Smooth muscle cell of the coronary artery (primary cell): Measurements from ENCODE around the gene FUBP1. TPM values are rescaled to one million over a fixed set of nuclear protein-coding genes. Genes with fewer than 3 reads are reported as not detected.

Experiments
- total RNA-seq: library from RNA; depleted of rRNA; stranded (reverse); fragments of >200 nt; gene quantifications from 2 replicates; pipeline ENCODE4 v1.2.3, GENCODE V29; 2014; ENCODE audit warnings: low replicate concordance

Gene FUBP1, protein sequence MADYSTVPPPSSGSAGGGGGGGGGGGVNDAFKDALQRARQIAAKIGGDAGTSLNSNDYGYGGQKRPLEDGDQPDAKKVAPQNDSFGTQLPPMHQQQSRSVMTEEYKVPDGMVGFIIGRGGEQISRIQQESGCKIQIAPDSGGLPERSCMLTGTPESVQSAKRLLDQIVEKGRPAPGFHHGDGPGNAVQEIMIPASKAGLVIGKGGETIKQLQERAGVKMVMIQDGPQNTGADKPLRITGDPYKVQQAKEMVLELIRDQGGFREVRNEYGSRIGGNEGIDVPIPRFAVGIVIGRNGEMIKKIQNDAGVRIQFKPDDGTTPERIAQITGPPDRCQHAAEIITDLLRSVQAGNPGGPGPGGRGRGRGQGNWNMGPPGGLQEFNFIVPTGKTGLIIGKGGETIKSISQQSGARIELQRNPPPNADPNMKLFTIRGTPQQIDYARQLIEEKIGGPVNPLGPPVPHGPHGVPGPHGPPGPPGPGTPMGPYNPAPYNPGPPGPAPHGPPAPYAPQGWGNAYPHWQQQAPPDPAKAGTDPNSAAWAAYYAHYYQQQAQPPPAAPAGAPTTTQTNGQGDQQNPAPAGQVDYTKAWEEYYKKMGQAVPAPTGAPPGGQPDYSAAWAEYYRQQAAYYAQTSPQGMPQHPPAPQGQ
- total RNA-seq: 45.5 and 102 TPM in 2 replicates

DNA sequence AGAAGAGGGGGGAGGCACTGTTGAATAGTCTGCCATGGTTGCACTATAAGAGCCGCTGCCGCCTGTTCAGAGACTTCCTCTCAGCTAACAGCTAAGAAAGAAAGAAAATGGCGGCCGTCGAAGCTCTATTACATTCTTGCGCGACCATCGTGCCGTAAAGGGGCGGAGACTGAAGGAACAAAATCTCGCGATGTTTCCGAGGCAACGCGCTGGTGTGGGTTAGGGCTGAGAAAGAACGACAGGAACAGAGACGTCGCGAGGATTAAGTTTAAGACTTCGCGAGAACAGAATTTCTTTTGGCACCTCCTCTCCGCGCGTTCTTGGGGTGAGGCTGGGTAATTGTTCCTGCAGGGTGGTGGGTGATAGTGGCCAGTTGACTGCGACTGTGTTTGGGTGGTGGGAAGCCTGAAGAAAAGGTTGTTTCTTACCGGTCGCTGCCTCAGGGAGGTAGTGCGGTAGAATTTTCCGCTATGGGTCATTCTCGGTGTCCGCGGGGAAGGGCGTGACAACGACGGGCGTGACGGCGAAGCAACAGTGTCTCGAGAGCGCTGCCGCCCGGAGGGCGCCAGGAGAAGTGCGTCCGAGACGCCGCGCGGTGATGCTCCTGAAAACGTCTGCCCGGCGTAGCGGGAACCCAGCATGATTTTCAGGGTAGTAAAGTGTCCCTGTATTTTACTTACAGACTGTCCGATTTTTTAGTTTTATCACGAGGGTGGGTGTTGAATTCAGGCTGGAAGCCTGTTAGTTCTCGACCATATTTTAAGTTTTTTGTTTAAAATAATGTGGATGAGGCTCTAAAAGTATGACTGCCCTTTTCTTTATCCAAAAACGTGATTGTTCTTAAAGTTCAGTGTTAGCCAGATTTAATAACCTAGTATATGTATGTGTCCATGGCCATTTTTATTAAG lies at the start of gene FUBP1:
Gene FUBP1 (minus strand): TSS at position 104 of the 908 bp plus-strand sequence. CDS start 68 bp downstream, at position 36.

DNA sequence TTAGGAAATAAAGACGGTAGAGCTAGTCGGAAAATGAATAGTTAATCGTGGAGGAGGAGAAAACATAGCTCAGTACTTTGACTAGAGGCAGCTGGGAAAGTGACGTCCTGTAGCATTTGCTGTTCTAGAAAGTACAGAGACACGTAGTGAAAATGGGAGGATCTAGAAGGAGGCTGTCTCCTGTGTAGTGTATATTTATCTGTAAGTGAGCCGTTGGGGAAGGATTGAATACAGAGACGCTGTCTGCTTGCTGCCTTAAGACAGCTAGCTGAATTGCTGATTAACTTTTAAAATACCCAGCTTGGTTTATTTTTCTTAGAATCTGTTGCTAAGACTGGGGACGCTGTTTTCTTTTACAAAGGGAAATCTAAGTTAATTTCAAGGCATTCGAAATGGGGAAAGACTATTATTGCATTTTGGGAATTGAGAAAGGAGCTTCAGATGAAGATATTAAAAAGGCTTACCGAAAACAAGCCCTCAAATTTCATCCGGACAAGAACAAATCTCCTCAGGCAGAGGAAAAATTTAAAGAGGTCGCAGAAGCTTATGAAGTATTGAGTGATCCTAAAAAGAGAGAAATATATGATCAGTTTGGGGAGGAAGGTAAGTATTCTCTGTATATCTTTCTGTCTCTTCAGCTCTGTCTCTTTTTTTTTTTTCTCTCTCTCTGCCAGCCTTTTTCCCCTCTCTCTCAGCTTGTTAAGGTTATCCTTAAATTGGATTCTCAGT lies 26.0 kb upstream of the FUBP1 start, which contains the start of gene DNAJB4:
Gene DNAJB4 (plus strand): TSS at position 221 of the 729 bp plus-strand sequence. CDS start 172 bp downstream, at position 393.

Other genes starting within 250 kb of the FUBP1 start
- gene USP33, start 219.2 kb downstream of the FUBP1 start, total RNA-seq: 52.1 and 55.2 TPM in 2 replicates
- 7.8 and 9.7 TPM in 2 replicates for gene MIGA1, start 199.4 kb downstream of the FUBP1 start, total RNA-seq
- 2.0 and 9.2 TPM in 2 replicates for gene NEXN, start 90.4 kb downstream of the FUBP1 start, total RNA-seq
- 26.8 and 46.5 TPM in 2 replicates for gene DNAJB4, start 25.9 kb upstream of the FUBP1 start, total RNA-seq
- gene GIPC2, start 66.9 kb upstream of the FUBP1 start, total RNA-seq: 0.15 and 0.59 TPM in 2 replicates